ENCODE measurements around the gene TTC21B. TPM values are rescaled to one million over a fixed set of nuclear protein-coding genes. Genes with fewer than 3 reads are reported as not detected.

TTC21B gene
- total RNA-seq, 1 experiment from 2014 or later = 20.8 TPM

DNA sequence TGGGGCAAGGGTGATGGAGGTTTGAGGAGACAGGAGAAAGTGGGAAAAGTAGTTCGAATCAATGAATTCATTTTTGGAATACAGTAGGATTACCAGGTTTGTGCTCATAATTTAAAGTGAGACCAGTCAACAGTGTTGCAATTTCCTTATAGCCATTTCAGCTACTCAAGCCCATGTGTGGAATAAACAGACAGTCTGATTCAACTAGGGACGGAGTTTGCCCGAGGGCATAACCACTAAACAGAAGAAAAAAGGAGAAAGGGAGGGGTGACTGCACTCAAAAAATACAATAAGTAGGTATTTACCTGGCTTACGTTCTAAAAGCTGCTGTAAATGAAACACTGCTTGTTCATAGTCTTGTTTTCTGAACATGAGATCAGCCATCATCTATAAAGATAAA, 55.2 kb downstream of the TTC21B start (continued):
- TF ChIP-seq FOXP1 (CRISPR knock-in tag; IDR thresholded peaks at IDR 0.05; ENCODE audit: borderline replicate concordance) (no peak), MXD4 (CRISPR knock-in tag; IDR thresholded peaks at IDR 0.05; ENCODE audit: borderline replicate concordance) (no peak), SOX15 (CRISPR knock-in tag; IDR thresholded peaks at IDR 0.05) (no peak), CBFB (CRISPR knock-in tag; IDR thresholded peaks at IDR 0.05; ENCODE audit: low read depth) (no peak), TEAD1 (CRISPR knock-in tag; IDR thresholded peaks at IDR 0.05) (no peak)
- TF ChIP-seq, protein P1, sequence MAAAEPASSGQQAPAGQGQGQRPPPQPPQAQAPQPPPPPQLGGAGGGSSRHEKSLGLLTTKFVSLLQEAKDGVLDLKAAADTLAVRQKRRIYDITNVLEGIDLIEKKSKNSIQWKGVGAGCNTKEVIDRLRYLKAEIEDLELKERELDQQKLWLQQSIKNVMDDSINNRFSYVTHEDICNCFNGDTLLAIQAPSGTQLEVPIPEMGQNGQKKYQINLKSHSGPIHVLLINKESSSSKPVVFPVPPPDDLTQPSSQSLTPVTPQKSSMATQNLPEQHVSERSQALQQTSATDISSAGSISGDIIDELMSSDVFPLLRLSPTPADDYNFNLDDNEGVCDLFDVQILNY (CRISPR knock-in tag; IDR thresholded peaks at IDR 0.05) = no peak
- TF ChIP-seq, protein P2, sequence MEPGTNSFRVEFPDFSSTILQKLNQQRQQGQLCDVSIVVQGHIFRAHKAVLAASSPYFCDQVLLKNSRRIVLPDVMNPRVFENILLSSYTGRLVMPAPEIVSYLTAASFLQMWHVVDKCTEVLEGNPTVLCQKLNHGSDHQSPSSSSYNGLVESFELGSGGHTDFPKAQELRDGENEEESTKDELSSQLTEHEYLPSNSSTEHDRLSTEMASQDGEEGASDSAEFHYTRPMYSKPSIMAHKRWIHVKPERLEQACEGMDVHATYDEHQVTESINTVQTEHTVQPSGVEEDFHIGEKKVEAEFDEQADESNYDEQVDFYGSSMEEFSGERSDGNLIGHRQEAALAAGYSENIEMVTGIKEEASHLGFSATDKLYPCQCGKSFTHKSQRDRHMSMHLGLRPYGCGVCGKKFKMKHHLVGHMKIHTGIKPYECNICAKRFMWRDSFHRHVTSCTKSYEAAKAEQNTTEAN (CRISPR knock-in tag; IDR thresholded peaks at IDR 0.05) = no peak

DNA sequence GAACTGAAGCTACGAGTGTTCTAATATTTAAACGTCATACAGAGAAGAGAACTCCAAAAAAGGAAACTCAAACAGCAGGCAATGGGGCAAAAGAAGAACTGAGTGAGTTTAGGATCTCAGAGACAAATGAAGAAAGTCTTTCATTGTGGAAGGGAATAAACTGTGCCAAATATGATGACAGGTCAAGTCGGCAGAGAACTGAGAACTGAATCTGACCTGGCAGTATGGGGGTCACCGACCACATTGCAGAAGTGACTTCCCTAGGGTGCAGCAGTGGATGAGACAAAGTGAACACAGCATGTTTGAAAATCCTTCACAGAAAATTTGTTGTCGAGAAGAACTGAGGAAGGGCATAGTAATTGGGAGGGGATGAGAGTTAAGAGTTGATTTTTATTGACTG, 55.9 kb downstream of the TTC21B start:
- Mint-ChIP-seq H3K27ac (no peak overlapping the region), H3K36me3 (peaks cover 32% of the 10 kb centered on the region), H3K9me3 (no peaks in the 10 kb centered on the region), H3K4me3 (no peak overlapping the region), H3K4me1 (no peaks in the 10 kb centered on the region), H3K27me3 (ENCODE audit: low read depth) (no peaks in the 10 kb centered on the region)
- POLR2A ChIA-PET = no interaction called here
- CTCF ChIA-PET = no interaction called here
- DNase-seq (ENCODE audit: low spot score) (no peak), ATAC-seq (no peak)
- TF ChIP-seq, protein P3, sequence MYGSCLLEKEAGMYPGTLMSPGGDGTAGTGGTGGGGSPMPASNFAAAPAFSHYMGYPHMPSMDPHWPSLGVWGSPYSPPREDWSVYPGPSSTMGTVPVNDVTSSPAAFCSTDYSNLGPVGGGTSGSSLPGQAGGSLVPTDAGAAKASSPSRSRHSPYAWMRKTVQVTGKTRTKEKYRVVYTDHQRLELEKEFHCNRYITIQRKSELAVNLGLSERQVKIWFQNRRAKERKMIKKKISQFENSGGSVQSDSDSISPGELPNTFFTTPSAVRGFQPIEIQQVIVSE (CRISPR knock-in tag; IDR thresholded peaks at IDR 0.05; ENCODE audit: borderline replicate concordance) = no peak
- TF ChIP-seq ELF4 (CRISPR knock-in tag; IDR thresholded peaks at IDR 0.05; ENCODE audit: low read depth) (no peak), ZNF219 (CRISPR knock-in tag; IDR thresholded peaks at IDR 0.05; ENCODE audit: borderline replicate concordance) (no peak)
- TF ChIP-seq, protein P4, sequence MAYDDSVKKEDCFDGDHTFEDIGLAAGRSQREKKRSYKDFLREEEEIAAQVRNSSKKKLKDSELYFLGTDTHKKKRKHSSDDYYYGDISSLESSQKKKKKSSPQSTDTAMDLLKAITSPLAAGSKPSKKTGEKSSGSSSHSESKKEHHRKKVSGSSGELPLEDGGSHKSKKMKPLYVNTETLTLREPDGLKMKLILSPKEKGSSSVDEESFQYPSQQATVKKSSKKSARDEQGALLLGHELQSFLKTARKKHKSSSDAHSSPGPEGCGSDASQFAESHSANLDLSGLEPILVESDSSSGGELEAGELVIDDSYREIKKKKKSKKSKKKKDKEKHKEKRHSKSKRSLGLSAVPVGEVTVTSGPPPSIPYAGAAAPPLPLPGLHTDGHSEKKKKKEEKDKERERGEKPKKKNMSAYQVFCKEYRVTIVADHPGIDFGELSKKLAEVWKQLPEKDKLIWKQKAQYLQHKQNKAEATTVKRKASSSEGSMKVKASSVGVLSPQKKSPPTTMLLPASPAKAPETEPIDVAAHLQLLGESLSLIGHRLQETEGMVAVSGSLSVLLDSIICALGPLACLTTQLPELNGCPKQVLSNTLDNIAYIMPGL (CRISPR knock-in tag; IDR thresholded peaks at IDR 0.05) = no peak

DNA sequence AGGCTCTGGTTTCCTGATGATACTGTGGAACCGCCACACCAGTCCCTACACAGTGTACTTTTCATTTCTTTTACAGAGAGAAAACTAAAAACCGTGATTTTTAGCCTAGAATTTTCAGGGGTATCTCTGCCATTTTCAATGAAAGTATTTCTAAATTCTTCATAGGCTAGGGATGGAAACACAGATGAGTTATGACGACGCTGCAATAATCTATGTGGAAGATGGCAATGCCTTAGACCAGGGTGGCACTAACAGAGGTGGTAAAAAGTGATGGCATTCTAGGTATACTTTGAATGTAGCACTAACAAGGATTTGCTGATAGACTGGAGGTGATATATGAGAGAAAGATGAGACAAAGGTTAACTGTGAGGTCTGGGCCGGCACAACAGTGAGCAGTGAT, 56.5 kb downstream of the TTC21B start:
- ATAC-seq (no peak), DNase-seq (ENCODE audit: low spot score) (no peak)
- no peaks in the 10 kb centered on the region for H3K9me3 Mint-ChIP-seq
- H3K36me3 Mint-ChIP-seq = peaks cover 32% of the 10 kb centered on the region
- H3K4me1 Mint-ChIP-seq = no peaks in the 10 kb centered on the region
- H3K4me3 Mint-ChIP-seq = no peak overlapping the region
- H3K27me3 Mint-ChIP-seq (ENCODE audit: low read depth) = no peaks in the 10 kb centered on the region
- H3K27ac Mint-ChIP-seq = 0 out of 2 replicates have a peak overlapping the region, but pooled peaks have one; percentile 13
- POLR2A ChIA-PET = no interaction called here
- CTCF ChIA-PET = no interaction called here
- TF ChIP-seq, protein P3 (CRISPR knock-in tag; IDR thresholded peaks at IDR 0.05; ENCODE audit: borderline replicate concordance) = no peak
- no peak for TF ChIP-seq NFYB (CRISPR knock-in tag; conservative IDR thresholded peaks at IDR 0.05; ENCODE audit: low read depth)
- no peak for TF ChIP-seq CBFB (CRISPR knock-in tag; IDR thresholded peaks at IDR 0.05; ENCODE audit: low read depth)
- TF ChIP-seq SMAD3 (CRISPR knock-in tag; IDR thresholded peaks at IDR 0.05; ENCODE audit: borderline replicate concordance) = no peak
- no peak for TF ChIP-seq MYBL2 (CRISPR knock-in tag; IDR thresholded peaks at IDR 0.05)
- no peak for TF ChIP-seq ZNF671 (CRISPR knock-in tag; IDR thresholded peaks at IDR 0.05)
- TF ChIP-seq, protein P5, sequence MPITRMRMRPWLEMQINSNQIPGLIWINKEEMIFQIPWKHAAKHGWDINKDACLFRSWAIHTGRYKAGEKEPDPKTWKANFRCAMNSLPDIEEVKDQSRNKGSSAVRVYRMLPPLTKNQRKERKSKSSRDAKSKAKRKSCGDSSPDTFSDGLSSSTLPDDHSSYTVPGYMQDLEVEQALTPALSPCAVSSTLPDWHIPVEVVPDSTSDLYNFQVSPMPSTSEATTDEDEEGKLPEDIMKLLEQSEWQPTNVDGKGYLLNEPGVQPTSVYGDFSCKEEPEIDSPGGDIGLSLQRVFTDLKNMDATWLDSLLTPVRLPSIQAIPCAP (CRISPR knock-in tag; IDR thresholded peaks at IDR 0.05) = no peak
- TF ChIP-seq, protein P6, sequence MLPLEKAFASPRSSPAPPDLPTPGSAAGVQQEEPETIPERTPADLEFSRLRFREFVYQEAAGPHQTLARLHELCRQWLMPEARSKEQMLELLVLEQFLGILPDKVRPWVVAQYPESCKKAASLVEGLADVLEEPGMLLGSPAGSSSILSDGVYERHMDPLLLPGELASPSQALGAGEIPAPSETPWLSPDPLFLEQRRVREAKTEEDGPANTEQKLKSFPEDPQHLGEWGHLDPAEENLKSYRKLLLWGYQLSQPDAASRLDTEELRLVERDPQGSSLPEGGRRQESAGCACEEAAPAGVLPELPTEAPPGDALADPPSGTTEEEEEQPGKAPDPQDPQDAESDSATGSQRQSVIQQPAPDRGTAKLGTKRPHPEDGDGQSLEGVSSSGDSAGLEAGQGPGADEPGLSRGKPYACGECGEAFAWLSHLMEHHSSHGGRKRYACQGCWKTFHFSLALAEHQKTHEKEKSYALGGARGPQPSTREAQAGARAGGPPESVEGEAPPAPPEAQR (CRISPR knock-in tag; IDR thresholded peaks at IDR 0.05) = no peak
- TF ChIP-seq ZNF263 (CRISPR knock-in tag; IDR thresholded peaks at IDR 0.05; ENCODE audit: low read depth) = no peak
- no peak for TF ChIP-seq ELF4 (CRISPR knock-in tag; IDR thresholded peaks at IDR 0.05; ENCODE audit: low read depth)
- TF ChIP-seq NR1H2 (CRISPR knock-in tag; IDR thresholded peaks at IDR 0.05) = no peak
- no peak for TF ChIP-seq EMX1 (CRISPR knock-in tag; IDR thresholded peaks at IDR 0.05)
- TF ChIP-seq NFE2L1 (CRISPR knock-in tag; IDR thresholded peaks at IDR 0.05) = no peak
